NOMO-1 treated with dmso at 0.1 percent for 144 hours (cell line): ENCODE data around the gene ARHGDIA.
"Not testable (repeated sequence)": the region's sequence is repeated elsewhere in the genome, so short reads cannot be mapped to it uniquely, and the experiment has no call there.

Experiments
- DNase-seq: peaks from one replicate; lab custom pipeline; 2025; ENCODE audit not compliant: unreplicated experiment; lab: John Stamatoyannopoulos, UW

The ARHGDIA gene

DNA sequence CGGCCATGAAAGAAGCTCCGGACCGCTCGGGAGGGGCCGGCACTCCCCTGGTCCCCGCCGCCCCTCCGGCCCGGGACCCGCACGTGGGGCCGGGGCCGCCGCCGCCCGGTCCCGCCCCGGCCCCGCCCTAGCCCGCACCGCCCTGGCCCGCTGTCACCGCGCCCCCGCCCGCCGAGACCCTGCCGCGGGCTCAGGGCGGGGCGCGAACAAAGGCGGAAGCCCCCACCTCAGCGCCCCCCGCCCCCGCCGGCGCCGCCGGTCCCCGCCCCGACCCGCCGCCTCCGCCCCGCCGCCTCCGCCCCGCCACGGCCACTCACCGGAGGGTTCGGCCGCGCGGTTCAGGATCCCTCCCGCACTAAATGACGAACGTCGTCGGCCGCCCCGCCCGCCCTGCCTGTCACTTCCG lies at the start of gene ARHGDIA:
TSS of gene ARHGDIA (minus strand) at position 357 of the 406 bp plus-strand sequence. CDS start 1,407 bp downstream, outside the sequence.
- no peak for DNase-seq

DNA sequence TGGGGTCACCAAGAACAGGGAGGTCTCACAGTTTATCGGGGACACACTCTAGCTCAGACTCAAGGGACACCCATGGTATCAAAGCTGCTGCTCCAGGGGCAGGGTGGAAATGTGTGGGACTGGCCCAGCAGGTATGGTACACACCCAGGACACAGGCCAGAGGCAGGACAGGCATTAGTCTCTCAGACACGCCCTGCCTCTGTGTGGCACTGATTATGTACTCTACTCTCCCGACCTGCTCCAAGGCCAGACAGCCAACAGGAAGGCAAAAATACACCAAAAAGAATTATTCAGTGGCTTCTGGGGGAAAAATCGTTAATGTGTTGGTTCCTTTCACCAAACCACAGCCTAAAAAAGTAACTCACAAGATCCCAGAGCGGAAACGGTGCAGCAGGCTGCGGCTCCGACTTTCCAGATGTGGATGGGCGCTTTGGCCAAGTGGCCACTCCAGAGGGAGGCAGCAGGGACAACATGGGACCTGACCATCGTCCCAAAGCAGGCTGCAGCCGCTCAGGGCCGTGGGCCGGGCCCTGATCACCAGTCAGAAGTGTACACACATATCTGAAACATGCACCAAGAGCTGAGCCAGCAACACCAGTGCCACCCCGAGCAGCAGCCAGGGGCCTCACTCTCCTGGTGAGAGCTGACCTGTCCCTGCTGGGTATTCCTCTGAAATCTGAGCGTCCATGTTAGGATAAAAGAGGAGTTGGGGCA lies 47.9 kb upstream of the ARHGDIA start:
- no peak for DNase-seq

DNA sequence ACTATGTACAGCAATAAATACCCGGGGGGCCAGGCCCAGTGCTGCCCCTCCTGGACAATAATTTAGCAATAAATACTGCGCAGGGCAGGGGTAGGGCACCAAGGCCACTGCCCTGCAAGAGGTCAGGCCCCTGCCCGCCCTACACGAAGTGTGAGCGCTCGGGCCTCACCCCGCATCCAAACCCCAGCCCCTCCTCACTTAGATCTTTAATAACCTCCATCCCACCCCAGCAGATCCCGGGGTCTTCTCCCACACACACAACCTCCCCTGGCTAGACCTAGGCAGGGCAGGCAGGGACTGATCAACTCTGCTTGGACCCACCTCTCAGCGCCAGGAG lies 47.2 kb upstream of the ARHGDIA start:
- not testable (repeated sequence) for DNase-seq

DNA sequence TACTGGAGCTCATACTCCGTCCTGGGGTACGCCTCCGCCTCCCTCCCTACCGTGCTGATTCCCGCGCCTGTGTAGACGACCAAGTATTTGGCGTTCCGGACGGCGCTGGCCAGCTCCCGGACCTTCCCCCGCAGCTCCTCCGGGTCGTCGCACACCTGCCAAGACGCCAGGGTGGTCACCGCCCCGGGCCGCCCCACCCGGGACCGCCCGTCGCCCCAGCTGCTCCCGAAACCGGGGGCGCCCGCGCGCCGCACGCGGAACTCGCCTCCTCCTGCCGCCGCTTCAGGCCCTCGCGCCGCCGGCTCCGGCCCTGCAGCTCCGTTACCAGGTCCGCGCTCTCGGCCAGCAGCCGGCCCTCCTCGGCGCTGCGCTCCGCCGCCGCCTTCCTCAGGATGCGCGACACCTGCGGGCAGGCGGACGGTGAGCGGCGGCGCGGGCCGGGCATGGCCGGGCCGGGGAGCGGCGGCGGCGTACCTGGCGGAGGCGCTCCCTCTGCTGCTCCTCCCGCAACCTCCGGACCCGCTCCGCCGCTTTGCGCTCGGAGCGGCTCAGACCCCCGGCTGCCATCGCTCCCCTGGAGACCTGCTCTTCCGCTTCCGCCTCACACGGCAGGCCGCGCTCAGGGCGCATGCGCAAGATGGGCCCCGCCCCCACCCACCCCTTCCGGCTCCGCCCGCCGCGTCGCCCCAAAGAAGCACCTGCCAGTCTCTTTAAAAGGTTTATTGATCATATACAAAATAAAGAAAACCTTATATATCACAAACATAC lies 46.6 kb upstream of the ARHGDIA start, which contains the start of gene SIRT7:
TSS of gene SIRT7 (minus strand) at position 612 of the 768 bp plus-strand sequence. CDS start at position 567, 45 bp downstream.
- peak; percentile 80 for DNase-seq

DNA sequence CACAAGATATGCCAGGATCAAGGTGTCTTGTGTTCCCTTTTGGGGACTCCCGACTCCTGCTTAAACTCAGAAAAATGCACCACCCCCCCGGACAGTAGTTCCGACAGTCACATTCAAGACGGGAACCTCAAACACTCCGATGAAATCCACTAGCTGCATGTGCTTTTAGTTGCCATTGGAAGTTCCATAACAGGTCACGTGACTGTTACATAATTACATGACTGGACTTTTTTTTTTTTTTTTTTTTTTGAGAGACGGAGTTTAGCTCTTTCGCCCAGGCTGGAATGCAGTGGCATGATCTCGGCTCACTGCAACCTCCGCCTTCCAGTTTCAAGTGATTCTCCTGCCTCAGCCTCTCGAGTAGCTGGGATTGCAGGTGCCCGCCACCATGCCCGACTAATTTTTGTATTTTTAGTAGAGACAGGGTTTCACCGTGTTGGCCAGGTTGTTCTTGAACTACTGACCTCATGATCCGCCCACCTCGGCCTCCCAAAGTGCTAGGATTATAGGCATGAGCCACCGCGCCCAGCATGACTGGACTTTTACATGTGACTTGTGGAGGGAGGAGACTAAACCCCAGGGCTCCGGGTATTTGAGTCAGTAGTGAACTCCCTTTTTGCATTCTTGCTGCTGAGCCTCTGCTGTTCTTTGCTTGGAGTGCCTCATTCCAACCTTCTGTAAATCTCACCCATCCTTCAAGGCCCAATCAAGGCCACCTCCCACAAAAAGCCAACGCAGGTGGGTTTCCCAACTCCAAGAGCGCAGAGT lies 45.3 kb upstream of the ARHGDIA start:
- no peak for DNase-seq

DNA sequence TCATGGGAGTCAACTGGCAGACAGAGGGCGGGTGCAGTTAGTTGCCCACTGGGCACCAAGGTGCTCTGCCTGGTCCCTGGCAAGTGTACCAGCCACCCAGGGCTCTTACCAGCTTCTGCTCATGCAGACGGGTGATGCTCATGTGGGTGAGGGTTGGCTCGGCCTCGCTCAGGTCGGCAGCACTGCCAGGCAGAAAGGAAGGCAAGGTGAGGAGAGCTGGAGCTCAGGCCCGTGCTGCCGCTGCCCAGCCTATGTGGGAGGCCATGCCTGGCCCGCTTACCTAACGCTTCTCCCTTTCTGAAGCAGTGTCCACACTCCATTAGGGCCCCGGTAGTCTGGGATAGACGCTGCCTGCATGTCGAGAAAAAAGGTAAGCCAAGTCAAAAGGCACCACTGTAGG lies 44.2 kb upstream of the ARHGDIA start:
- DNase-seq, result no peak

DNA sequence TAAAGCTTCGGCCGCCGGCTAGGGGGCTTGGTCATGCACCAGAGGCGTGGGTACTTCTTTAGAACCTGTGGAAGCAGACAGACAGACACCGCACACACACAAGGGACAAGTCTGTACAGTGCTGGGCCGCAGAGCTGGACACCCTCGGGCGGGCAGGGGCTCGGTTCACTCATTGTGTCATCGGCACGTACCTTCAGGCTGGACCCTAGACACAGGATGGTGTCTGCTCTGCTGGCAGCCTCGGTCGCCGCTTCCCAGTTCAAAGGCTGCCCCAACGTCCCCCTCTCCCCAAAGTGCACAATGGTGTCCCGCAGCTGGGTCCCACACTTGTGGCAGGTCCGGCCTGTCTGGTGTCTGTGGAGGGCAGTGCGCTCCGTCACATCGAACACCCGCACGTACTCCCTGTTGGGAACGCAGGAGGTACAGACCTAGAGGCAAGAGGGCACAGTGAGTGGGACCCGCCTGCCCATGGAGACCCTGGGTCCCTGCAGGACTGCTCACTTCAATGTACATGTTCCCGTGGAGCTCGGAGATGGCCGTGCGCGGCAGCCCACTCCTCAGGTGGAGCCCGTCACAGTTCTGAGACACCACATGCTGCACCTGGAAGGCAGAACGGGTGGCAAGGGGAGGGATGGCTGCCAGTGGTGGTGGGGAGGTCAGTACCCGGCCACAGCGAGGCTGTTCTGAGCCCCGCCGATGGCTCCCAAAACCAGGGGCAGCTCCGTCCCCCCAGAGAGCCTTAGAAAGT lies 43.1 kb upstream of the ARHGDIA start:
- DNase-seq, result no peak

DNA sequence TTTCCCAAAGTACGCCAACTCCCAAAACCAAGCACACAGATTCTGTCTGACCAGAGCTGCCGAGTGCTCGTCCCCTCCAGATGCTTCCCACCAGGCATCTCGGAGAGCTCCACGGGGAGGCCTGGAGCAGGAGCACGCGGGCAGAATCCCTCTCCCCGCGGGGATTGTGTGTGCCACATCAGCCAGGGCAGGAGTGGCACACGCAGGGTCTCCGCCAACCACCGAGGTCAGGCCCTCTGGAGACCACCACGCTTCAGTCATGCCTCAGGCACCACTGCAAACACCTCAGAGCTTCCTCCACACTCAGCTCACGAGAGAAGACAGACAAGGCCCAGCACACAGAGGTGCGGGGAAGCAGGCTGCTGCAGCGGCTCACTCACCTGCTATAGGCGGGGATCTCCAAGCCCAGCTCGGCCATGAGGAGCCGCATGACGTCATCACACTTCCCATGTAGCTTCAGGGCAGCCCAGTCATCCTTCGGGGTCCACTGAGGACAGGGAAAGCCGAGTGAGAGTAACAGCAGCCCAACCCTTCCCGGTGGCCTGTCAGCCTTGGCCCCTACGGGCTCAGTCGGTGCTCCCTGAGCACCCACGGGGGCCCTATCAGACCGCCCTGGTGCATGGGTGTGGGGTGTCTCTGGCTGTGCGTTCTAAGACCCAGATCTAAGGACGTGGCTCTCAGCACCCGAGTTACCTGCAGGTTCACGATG lies 42.4 kb upstream of the ARHGDIA start:
- DNase-seq, result no peak

DNA sequence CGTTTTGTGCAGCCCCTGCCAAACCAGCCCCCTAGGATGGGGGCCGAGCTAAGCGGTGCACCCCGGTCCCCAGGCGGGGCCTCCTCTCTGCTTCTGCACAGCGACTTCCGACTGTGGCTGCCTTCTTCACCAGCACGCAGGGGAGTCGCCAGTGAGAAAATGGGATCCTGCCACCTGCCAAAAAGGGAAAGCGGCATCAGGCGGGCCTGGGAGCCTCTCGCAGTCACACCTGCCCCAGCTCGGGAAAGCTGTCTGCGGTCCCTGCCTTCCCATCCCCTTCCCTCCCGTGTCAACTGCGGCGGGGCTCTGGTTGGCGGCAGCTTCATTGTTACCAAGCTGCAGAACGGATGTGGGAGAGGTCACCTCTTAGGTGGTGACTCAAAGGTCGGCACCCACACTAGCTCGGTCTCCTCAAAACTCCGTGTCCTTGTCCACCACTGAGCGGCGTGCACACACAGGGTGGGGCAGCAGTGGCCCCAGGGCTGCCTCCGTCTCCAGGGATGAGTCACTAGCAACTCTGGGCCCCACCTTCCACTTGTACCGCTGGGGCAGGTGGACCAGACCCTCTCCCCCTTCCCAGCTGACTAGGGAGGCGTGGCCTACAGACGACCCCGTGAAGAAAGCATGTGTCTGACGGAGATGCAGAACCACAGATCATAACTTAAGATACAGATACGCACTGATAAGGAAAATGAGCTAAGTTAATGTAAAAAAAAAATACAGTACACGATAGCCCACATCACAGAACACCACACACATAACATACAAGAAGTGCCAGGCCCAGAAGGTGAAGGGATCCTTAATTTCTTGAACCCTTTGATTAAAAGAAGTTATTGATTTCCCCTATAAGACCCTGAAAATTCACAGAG lies 41.5 kb upstream of the ARHGDIA start:
- DNase-seq, result no peak

DNA sequence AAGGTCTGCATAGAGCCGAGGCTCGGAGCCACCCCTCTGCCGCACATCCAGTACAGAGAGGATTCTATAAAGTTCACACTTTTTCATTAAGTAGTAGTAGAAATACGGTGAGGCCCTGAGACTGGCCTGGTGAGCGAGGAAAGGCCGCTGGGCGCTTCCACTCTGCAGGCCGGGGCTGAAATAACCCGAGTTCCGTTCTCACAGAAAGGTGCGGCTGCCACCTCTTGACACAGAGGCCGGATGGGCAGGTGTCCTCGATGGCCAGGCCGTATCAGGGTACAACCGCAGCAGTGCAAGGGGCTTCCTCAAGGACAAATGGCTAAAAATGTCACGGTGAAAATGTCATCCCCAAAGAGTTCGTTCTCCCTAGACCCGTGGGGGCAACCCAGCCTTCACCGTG lies 40.8 kb upstream of the ARHGDIA start:
- no peak for DNase-seq

DNA sequence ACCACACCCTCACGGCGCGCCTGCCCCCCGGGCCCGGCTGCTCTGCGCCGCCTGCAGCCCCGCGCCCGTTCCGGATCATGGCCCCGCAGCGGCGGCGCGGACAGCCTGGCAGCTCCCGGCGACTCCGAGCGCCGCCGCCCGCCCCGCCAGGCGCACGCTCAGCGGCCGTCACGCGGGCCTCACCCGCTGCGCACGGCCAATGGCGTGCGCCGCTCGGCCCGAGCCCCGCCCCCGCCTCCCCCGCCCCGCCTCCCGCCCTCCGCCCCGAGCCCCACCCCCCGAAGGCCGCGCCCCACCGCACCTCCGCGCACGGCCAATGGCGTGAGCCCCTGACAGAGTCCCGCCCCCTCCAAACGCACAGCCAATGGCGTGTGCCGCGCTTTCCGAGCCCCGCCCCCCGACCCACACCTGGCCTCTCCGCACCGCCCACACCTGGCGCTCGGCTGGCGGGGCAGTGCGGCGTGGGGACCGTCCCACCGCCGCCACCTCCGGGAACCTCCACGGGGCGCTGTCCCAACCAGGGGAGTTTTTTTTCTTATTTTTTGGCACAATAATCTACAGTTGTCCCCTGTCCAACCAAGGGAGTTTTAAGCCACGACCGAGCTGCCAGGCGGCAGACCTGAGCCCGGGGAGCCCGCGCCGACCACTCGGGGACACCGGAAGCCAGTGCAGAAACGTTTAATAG lies 40.3 kb upstream of the ARHGDIA start, which contains the start of gene PCYT2:
TSS of gene PCYT2 (minus strand) at position 123 of the 685 bp plus-strand sequence. CDS start at position 79, 44 bp downstream.
- peak; percentile 89 for DNase-seq

DNA sequence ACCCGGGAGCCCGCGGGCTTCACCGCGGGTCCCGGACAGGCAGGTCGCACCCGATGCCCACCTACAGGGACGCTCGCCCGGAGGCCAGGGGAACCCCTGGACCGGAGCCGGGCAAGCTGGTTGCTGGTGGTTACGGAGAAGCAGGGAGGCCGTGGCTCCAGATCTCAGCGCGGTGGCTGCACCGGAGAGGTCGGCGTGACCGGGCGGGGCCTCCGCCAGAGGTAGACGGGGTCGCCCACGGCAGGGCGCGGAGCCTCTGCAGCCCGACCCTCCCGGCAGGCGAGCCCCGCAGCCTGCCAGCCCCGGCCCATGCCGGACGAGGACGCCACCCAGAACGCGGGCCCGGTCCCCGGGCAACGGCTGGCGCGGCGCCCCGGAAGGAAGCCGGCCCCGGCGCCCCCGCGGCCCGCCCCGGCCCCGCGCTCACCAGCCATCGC lies 39.7 kb upstream of the ARHGDIA start:
- no peak for DNase-seq

DNA sequence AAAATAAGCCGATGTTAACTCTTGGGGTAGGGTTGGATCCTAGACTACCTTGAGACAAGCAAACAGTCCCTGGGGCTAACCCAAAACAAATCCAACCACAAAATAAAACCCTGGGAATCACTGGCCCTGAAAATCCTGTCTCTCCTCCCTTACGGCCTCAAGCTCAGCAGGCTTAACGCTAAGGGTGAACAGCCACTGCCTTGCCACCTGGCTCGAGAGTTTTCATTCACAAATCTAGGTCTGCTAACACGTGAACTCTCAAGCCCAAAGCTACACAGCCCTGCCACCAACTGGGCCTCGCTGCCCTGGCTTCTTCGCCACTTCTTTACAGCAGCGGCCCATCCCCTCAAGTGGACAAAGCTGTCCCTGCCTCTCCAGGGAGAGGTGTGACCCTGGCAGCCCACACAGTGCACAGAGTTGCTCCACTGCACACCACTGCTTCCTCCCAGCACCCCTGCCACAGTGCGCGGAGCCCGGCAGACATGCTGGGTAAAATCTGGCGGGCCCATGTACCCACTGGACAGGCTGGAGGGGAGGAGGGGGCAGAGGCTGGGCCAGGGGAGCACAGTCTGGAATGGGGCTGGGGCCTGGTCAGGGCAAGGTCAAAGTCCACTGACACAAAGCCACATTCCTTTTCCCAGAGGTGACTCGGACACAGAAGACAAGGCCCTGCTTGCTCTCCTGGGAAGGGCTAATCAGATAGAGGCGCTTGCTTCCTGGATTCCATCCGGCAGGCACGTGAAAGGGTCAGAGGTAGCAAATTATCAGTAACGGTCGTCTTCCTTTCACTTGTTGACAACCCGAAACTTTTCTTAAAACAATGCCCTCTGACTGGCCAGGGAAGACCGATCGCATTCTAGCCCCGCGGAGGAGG lies 39.1 kb upstream of the ARHGDIA start:
- no peak for DNase-seq

DNA sequence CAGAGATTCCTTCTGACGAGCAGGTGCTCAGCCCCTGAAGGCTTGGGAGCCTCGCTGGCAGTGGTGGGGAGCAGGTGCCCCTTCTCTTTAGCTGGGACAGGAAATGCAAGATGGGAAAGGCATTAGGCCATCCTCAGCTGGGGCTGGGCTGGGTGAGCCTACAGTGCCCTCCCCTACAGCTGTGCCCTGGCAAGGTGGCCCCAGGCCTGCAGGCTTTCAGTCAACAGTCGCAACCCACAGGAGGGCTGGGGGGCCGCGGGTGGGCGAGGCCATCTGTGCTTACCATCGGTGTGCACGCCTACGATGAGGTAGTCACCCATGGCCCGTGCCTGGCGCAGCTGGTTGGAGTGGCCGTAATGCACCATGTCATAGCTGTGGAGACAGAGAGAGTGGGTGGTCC lies 38.1 kb upstream of the ARHGDIA start:
- no peak for DNase-seq

DNA sequence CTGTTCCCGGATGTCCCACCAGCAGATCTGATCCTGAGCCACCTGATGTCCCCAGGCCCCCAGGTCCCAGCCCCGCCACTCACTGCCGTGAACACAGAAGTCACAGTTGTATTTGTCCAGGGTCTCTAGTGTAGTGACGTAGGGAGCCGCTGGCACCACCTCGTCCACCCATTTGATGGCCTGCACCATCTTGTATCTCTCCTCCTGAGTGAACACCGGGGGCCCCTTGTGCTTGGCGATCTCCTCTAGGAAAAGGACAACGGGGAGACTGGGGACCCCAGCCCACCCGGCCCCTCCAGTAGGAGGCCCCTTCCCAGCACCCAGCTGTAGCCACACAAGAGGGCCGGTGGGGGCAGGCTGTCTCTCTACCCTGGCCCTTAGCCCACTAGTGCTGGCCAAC lies 37.7 kb upstream of the ARHGDIA start:
- no peak for DNase-seq

DNA sequence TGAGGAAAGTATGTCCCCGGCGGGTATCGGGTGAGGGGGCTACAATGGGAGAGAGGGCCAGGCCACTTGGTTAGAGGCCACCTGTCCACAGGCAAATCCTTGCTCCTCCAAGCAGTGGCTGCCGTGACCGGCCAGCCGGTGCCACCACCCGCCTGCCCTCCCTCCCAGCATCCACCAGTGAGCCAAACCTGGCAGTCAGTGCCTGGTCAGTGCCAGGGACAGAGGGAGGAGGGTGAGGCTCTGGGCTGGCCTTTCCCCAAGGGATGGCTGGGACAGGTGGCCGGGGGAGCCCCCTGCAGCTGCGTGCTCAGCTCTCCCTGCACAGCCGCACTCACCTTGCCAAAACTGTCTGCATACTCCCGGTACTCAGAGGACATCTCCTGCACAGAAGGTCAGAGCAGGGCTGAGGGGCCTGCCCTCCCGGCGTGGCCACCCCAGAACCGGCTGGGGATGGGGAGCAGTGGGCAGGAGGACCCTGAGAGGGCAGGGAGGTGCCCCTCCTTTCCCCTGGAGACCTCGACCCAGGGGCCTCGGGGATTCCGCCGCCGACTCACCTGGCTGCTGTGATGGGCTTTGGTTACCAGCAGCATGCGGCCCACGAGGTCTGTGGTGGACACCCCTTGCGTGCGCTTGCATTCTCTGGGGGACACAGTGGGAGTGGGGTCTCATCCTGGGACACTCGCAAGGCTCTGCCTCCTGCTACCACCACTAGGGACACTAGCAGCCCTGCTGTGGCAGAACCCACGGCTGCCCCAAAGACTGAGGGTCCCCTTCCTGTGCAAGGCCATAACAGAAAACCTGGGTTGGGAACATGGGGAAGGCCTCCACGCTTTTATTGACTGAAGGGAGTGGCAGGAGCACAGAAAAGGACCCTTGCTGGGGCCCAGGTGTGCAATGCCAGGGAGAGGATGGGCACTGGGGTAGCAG lies 36.3 kb upstream of the ARHGDIA start:
- DNase-seq, result no peak
